H1 (cell line): ENCODE data around the gene GPR31. TPM values are rescaled to one million over a fixed set of nuclear protein-coding genes. Genes with fewer than 3 reads are reported as not detected.

Source experiments
- CTCF ChIA-PET: fragments of 300-600 bp; sonication (Branson Sonifier 250); formaldehyde crosslinking; loops from one replicate; lab custom pipeline; 2021; ENCODE audit not compliant: partially characterized antibody; lab: Charles Lee
- POLR2A ChIA-PET: fragments of 300-600 bp; sonication (Branson Sonifier 250); formaldehyde crosslinking; loops from one replicate; lab custom pipeline; 2021; ENCODE audit warnings: inconsistent platforms; ENCODE audit not compliant: partially characterized antibody; lab: Charles Lee
- DNase-seq, 2 experiments: peaks; one replicate each; pipeline versions ENCODE4 v3.0.0 to v3.0.0-alpha.2; 2010 to 2022; ENCODE audit warnings: low spot score in 2 of 2, low read depth in 1 of 2, mixed read lengths in 1 of 2
- FAIRE-seq: peaks from 2 replicates; lab custom pipeline; 2011; peaks lifted over from hg19 to GRCh38; lab: Jason Lieb, UNC
- H2AFZ ChIP-seq: 2 replicates; pipeline ENCODE4 v1.8.1; 2012; ENCODE audit warnings: low read length, inconsistent platforms
- H2AK5ac ChIP-seq: 2 replicates; pipeline ENCODE4 v1.6.1; 2013; ENCODE audit warnings: low read depth, low read length
- H2BK120ac ChIP-seq: replicated peaks from 2 replicates; pipeline ENCODE3; 2013; ENCODE audit warnings: low read depth, low read length, inconsistent platforms
- H2BK12ac ChIP-seq: 2 replicates; pipeline ENCODE4 v1.6.1; 2013; ENCODE audit warnings: low read depth, low read length
- H2BK15ac ChIP-seq: 2 replicates; pipeline ENCODE4 v1.6.1; 2013; ENCODE audit warnings: low read length
- H2BK20ac ChIP-seq: 2 replicates; pipeline ENCODE4 v1.6.1; 2013; ENCODE audit warnings: low read length
- H2BK5ac ChIP-seq: 2 replicates; pipeline ENCODE4 v1.6.1; 2013; ENCODE audit warnings: low read depth, low read length
- H3K14ac ChIP-seq: 2 replicates; pipeline ENCODE4 v1.6.1; 2013; ENCODE audit warnings: inconsistent platforms; ENCODE audit not compliant: insufficient read length
- H3K18ac ChIP-seq: 2 replicates; pipeline ENCODE4 v1.6.1; 2013; ENCODE audit warnings: low read length; ENCODE audit errors: extremely low read depth
- H3K23ac ChIP-seq: 2 replicates; pipeline ENCODE4 v1.6.1; 2013; ENCODE audit warnings: inconsistent platforms; ENCODE audit not compliant: insufficient read length
- H3K23me2 ChIP-seq: 2 replicates; pipeline ENCODE4 v1.6.1; 2013; ENCODE audit warnings: low read depth, low read length
- H3K27ac ChIP-seq: 2 replicates; pipeline ENCODE4 v1.6.1; 2011; ENCODE audit warnings: low read depth, low read length, inconsistent platforms
- H3K27me3 ChIP-seq, 4 experiments: replicated peaks in 1 of 4; 1 replicate in 1 of 4; 2 replicates in 3 of 4; pipeline versions ENCODE4 v1.6.1 to v1.8.1; 2011 to 2013; ENCODE audit warnings: low read length in 3 of 4, mild to moderate bottlenecking in 3 of 4, inconsistent platforms in 2 of 4, mixed read lengths in 2 of 4, moderate library complexity in 1 of 4; ENCODE audit not compliant: control insufficient read depth in 3 of 4, insufficient read depth in 3 of 4; ENCODE audit errors: extremely low read depth in 1 of 4
- H3K36me3 ChIP-seq, 4 experiments: 2 replicates each; pipeline versions ENCODE4 v1.6.1 to v1.8.1; 2011 to 2013; ENCODE audit warnings: mild to moderate bottlenecking in 4 of 4, low read length in 3 of 4, moderate library complexity in 2 of 4, control low read depth in 1 of 4, inconsistent platforms in 1 of 4; ENCODE audit not compliant: insufficient read depth in 4 of 4, control insufficient read depth in 2 of 4
- H3K4ac ChIP-seq: replicated peaks from 2 replicates; pipeline ENCODE3; 2013; ENCODE audit warnings: low read length, low read depth, mixed read lengths, inconsistent platforms; ENCODE audit not compliant: insufficient read length
- H3K4me1 ChIP-seq, 4 experiments: replicated peaks in 1 of 4; 1 replicate in 1 of 4; 2 replicates in 3 of 4; pipeline versions ENCODE4 v1.6.1 to v1.8.1; 2011 to 2013; ENCODE audit warnings: low read length in 3 of 4, inconsistent platforms in 2 of 4, mixed read lengths in 1 of 4; ENCODE audit not compliant: insufficient read depth in 4 of 4, control insufficient read depth in 3 of 4
- H3K4me2 ChIP-seq, 2 experiments: 2 replicates each; pipeline versions ENCODE4 v1.6.1 to v1.8.1; 2011 to 2013; ENCODE audit warnings: low read depth in 2 of 2, low read length in 2 of 2, control low read depth in 1 of 2, inconsistent platforms in 1 of 2, mild to moderate bottlenecking in 1 of 2; ENCODE audit not compliant: insufficient read depth in 1 of 2
- H3K4me3 ChIP-seq, 4 experiments: fragments of 200-600, 300-600 bp in 1 of 4; sonication (generic), shearing (Covaris generic), sonication (Bioruptor Twin) in 1 of 4; 2 replicates each; pipeline versions ENCODE4 v1.5.1 to v1.8.1; 2011 to 2016; ENCODE audit warnings: low read length in 4 of 4, low read depth in 3 of 4, control low read depth in 2 of 4, inconsistent platforms in 2 of 4, mild to moderate bottlenecking in 2 of 4, mixed read lengths in 1 of 4, moderate library complexity in 1 of 4; ENCODE audit not compliant: insufficient read depth in 2 of 4; ENCODE audit errors: extremely low read depth in 1 of 4
- H3K56ac ChIP-seq: replicated peaks from 2 replicates; pipeline ENCODE3; 2013; ENCODE audit warnings: low read depth, mild to moderate bottlenecking, mixed read lengths, low read length, inconsistent platforms; ENCODE audit not compliant: insufficient read length
- H3K79me1 ChIP-seq: 2 replicates; pipeline ENCODE4 v1.6.1; 2013; ENCODE audit warnings: low read depth, low read length, control low read depth
- H3K79me2 ChIP-seq, 2 experiments: 2 replicates each; pipeline versions ENCODE4 v1.6.1 to v1.8.1; 2012 to 2013; ENCODE audit warnings: low read length in 2 of 2, mild to moderate bottlenecking in 2 of 2, inconsistent platforms in 1 of 2; ENCODE audit not compliant: insufficient read depth in 2 of 2, control insufficient read depth in 1 of 2
- H3K9ac ChIP-seq, 4 experiments: replicated peaks in 1 of 4; 1 replicate in 1 of 4; 2 replicates in 3 of 4; pipeline versions ENCODE4 v1.6.1 to v1.8.1; 2011 to 2013; ENCODE audit warnings: low read depth in 3 of 4, low read length in 3 of 4, control low read depth in 2 of 4, mild to moderate bottlenecking in 2 of 4, moderate library complexity in 2 of 4, inconsistent platforms in 1 of 4; ENCODE audit errors: extremely low read depth in 1 of 4
- H3K9me3 ChIP-seq, 2 experiments: 2 replicates each; pipeline versions ENCODE4 v1.6.1 to v1.8.1; 2012 to 2013; ENCODE audit warnings: mild to moderate bottlenecking in 2 of 2, moderate library complexity in 2 of 2, control low read depth in 1 of 2, inconsistent platforms in 1 of 2, low read depth in 1 of 2, low read length in 1 of 2, mixed read lengths in 1 of 2; ENCODE audit not compliant: insufficient read depth in 2 of 2
- H4K20me1 ChIP-seq, 2 experiments: replicated peaks in 1 of 2; 2 replicates each; pipeline versions ENCODE3 to v1.8.1; 2011 to 2013; ENCODE audit warnings: inconsistent platforms in 2 of 2, low read length in 2 of 2, mild to moderate bottlenecking in 1 of 2; ENCODE audit not compliant: insufficient read depth in 2 of 2, control insufficient read depth in 1 of 2
- H4K5ac ChIP-seq: 2 replicates; pipeline ENCODE4 v1.6.1; 2013; ENCODE audit warnings: low read length, low read depth, mixed read lengths, inconsistent platforms; ENCODE audit not compliant: insufficient read length
- H4K8ac ChIP-seq: 2 replicates; pipeline ENCODE4 v1.8.0; 2013; ENCODE audit warnings: mild to moderate bottlenecking, moderate library complexity, low read length, inconsistent platforms; ENCODE audit not compliant: insufficient read depth; ENCODE audit errors: extremely low read depth
- H4K91ac ChIP-seq: replicated peaks from 2 replicates; pipeline ENCODE3; 2013; ENCODE audit warnings: low read length, mixed read lengths, inconsistent platforms; ENCODE audit not compliant: insufficient read length
- BCL11A ChIP-seq, 2 experiments: IDR thresholded peaks; one replicate each; pipeline ENCODE4 v1.6.1; 2011; ENCODE audit warnings: low read depth in 2 of 2, low read length in 2 of 2, mild to moderate bottlenecking in 2 of 2
- CBX8 ChIP-seq: fragments of 300-800, 300-1000 bp; sonication (generic); IDR thresholded peaks from 2 replicates; pipeline ENCODE4 v1.7.1; 2016; ENCODE audit warnings: low read depth, low read length, borderline replicate concordance
- HDAC2 ChIP-seq, 2 experiments: fragments of 300-600 bp in 1 of 2; sonication (generic) in 1 of 2; IDR thresholded peaks; 2 replicates each; pipeline ENCODE4 v1.6.1; 2011 to 2012; ENCODE audit warnings: low read depth in 2 of 2, low read length in 2 of 2, mild to moderate bottlenecking in 2 of 2, moderate library complexity in 2 of 2, borderline replicate concordance in 1 of 2, inconsistent platforms in 1 of 2
- JUND ChIP-seq: IDR thresholded peaks from 2 replicates; pipeline ENCODE4 v1.6.1; 2011; ENCODE audit warnings: mild to moderate bottlenecking, improper control_type of control experiment, low read length
- KDM5A ChIP-seq: fragments of 200-600 bp; IDR thresholded peaks from 2 replicates; pipeline ENCODE4 v1.7.1; 2012; ENCODE audit warnings: mild to moderate bottlenecking, low read length, inconsistent platforms, mixed read lengths
- POU5F1 ChIP-seq: IDR thresholded peaks from 2 replicates; pipeline ENCODE4 v1.6.1; 2011; ENCODE audit warnings: low read depth, mild to moderate bottlenecking, low read length, moderate library complexity
- RAD21 ChIP-seq, 2 experiments: IDR thresholded peaks in 1 of 2; conservative IDR thresholded peaks in 1 of 2; 2 replicates each; pipeline ENCODE4 v1.6.1; 2011; ENCODE audit warnings: low read depth in 2 of 2, low read length in 2 of 2, improper control_type of control experiment in 1 of 2, inconsistent platforms in 1 of 2, mild to moderate bottlenecking in 1 of 2, moderate library complexity in 1 of 2
- RNF2 ChIP-seq: fragments of 200-900, 300-1000 bp; sonication (generic); IDR thresholded peaks from 2 replicates; pipeline ENCODE4 v1.7.1; 2016; ENCODE audit warnings: borderline replicate concordance, low read depth, mild to moderate bottlenecking, antibody characterized with exemption, low read length; ENCODE audit not compliant: poor library complexity, severe bottlenecking; ENCODE audit errors: missing control alignments
- SP4 ChIP-seq: IDR thresholded peaks from 2 replicates; pipeline ENCODE4 v1.6.1; 2012; ENCODE audit warnings: low read length, inconsistent platforms
- TAF1 ChIP-seq: IDR thresholded peaks from 2 replicates; pipeline ENCODE4 v1.6.1; 2011; ENCODE audit warnings: mild to moderate bottlenecking, low read depth, low read length
- TAF7 ChIP-seq: optimal IDR thresholded peaks from 2 replicates; pipeline ENCODE3; 2011; ENCODE audit warnings: low read depth, mild to moderate bottlenecking, inconsistent platforms, low read length, moderate library complexity, borderline replicate concordance
- WGBS, 2 experiments: shearing (Covaris generic) in 1 of 2; methylation state at CpG; one replicate each; pipeline versions ENCODE4 v1.1.6 to v1.1.7; 2013 to 2015; ENCODE audit warnings: low lambda C conversion rate in 2 of 2, mixed read lengths in 2 of 2, inconsistent platforms in 1 of 2, low coverage in 1 of 2, missing lambda C conversion rate in 1 of 2; ENCODE audit not compliant: insufficient replicate concordance in 2 of 2, insufficient coverage in 1 of 2, insufficient read length in 1 of 2; ENCODE audit errors: extremely low coverage in 1 of 2, missing lambda C conversion rate in 1 of 2; 5-methylcytosine and 5-hydroxymethylcytosine counted together
- polyA plus RNA-seq, 7 experiments: library from polyadenylated mRNA; depleted of rRNA in 3 of 7; stranded (reverse) in 5 of 7; unstranded in 2 of 7; fragments of >200 nt in 5 of 7; fragments of 200-250 nt in 2 of 7; gene quantifications; 1 replicate in 5 of 7; 2 replicates in 1 of 7; 4 replicates in 1 of 7; pipeline versions ENCODE4 v1.2.1 to v1.2.3, GENCODE V29; 2011 to 2013; ENCODE audit warnings: missing spikeins in 2 of 7, mixed read lengths in 2 of 7
- total RNA-seq: library from RNA; stranded (reverse); fragmentation: NEBNext Ultra II Directional; extraction: Animal tissue kit (Norgen Biotek cat#: 25700); gene quantifications from 2 replicates; pipeline ENCODE4 v1.2.1, GENCODE V29; 2021

The GPR31 gene
- total and polyA plus RNA-seq, 2 of the 8 experiments (the other 6 are each of a cell fraction or from before 2014, with no cell fraction given) = not detected

GRCh38 chr6:167127785-167128531, 29.8 kb downstream of the GPR31 start:
- no peak for DNase-seq
- H3K23me2 ChIP-seq = no peaks in the 10 kb centered on the region
- TF ChIP-seq SP4 (no peak), KDM5A (no peak), CBX8 (no peak), RNF2 (no peak), JUND (no peak), POU5F1 (no peak), TAF7 (no peak), BCL11A (IDR thresholded peaks at IDR 0.05; ENCODE audit: low read depth in 2 of 2, low read length in 2 of 2) (no peak), RAD21 (IDR thresholded peaks at IDR 0.05 in 1 of 2, conservative IDR thresholded peaks at IDR 0.05 in 1 of 2; ENCODE audit: low read depth in 2 of 2, low read length in 2 of 2) (no peak), TAF1 (no peak), HDAC2 (IDR thresholded peaks at IDR 0.05; ENCODE audit: borderline replicate concordance in 1 of 2, low read depth in 2 of 2, low read length in 2 of 2) (no peak)
- TF ChIP-seq, all 59 proteins: peak for 0
- Histone ChIP-seq H3K18ac (no peak overlapping the region), H3K9ac (no peak overlapping the region; a peak in 1 of 7 replicates), H3K4me2 (no peak overlapping the region), H3K4me3 (no peak overlapping the region), H3K4ac (no peak overlapping the region), H3K27me3 (no peaks in the 10 kb centered on the region), H4K5ac (no peak overlapping the region), H3K14ac (no peak overlapping the region), H3K36me3 (no peaks in the 10 kb centered on the region), H2AK5ac (no peak overlapping the region), H3K23ac (no peak overlapping the region), H2BK12ac (no peak overlapping the region), H2BK5ac (no peak overlapping the region), H3K27ac (no peak overlapping the region), H4K91ac (no peak overlapping the region), H3K9me3 (no peaks in the 10 kb centered on the region), H3K79me2 (no peaks in the 10 kb centered on the region), H2BK20ac (no peak overlapping the region), H3K56ac (no peak overlapping the region), H3K4me1 (no peaks in the 10 kb centered on the region), H2BK15ac (no peak overlapping the region), H2BK120ac (no peak overlapping the region), H3K79me1 (no peaks in the 10 kb centered on the region), H4K8ac (no peak overlapping the region), H4K20me1 (no peaks in the 10 kb centered on the region), H2AFZ (0 out of 2 replicates have a peak overlapping the region, but pooled peaks have one; percentile 15)
- POLR2A ChIA-PET = no interaction called here
- CTCF ChIA-PET = interaction anchor here (0.6 to 3.0 kb wide), 8 partner anchors 10 to 415 kb away, joined by 3 to 16 read pairs (median 4); no protein-coding TSS in a partner anchor
- WGBS, 2 experiments = 89% methylated on average over 14 of the region's 14 CpGs; no CpG with 5 or more reads in 1 of the 2 experiments
- no peak for FAIRE-seq
